Lower leg skin (tissue), 4 donors: ENCODE data around the gene CLDN2. TPM values are rescaled to one million over a fixed set of nuclear protein-coding genes. Genes with fewer than 3 reads are reported as not detected.
"Not testable (repeated sequence)": the region's sequence is repeated elsewhere in the genome, so short reads cannot be mapped to it uniquely, and the experiment has no call there.

ENCODE experiments used
- DNase-seq, 2 donors: peaks; one replicate each; pipeline ENCODE4 v3.0.0-alpha.2; 2019; ENCODE audit warnings: low spot score in 2 of 2
- H3K4me3 ChIP-seq: fragments of 200-600 bp; sonication (generic); 2 replicates; pipeline ENCODE4 v1.5.1; 2017; ENCODE audit warnings: mild to moderate bottlenecking, low read depth; ENCODE audit not compliant: poor library complexity, severe bottlenecking
- POLR2A ChIP-seq, 2 donors: fragments of 450-650 bp; IDR thresholded peaks; one replicate each; pipeline ENCODE4 v1.6.1; 2016 to 2017; ENCODE audit warnings: antibody characterized with exemption in 2 of 2, mild to moderate bottlenecking in 1 of 2, moderate library complexity in 1 of 2
- WGBS, 2 donors: methylation state at CpG; one replicate each; pipeline ENCODE4 v1.1.5; 2018; 5-methylcytosine and 5-hydroxymethylcytosine counted together
- intact Hi-C: fragments of 100-400 bp; cut with DNase I; formaldehyde crosslinking; loops from one replicate; pipeline ENCODE4 v1.15.0; 2023; ENCODE audit warnings: low total_unique reads
- total RNA-seq, 4 donors: library from RNA; depleted of rRNA; stranded (reverse); fragments of >200 nt; gene quantifications; one replicate each; pipeline ENCODE4 v1.1.0, GENCODE V29; 2016
- TF ChIP-seq, protein P1 (sequence below), 3 donors: fragments of 450-650 bp; IDR thresholded peaks; one replicate each; pipeline ENCODE4 v1.5.1; 2016; ENCODE audit warnings: antibody characterized with exemption in 3 of 3, mild to moderate bottlenecking in 3 of 3, moderate library complexity in 2 of 3

The CLDN2 gene, protein sequence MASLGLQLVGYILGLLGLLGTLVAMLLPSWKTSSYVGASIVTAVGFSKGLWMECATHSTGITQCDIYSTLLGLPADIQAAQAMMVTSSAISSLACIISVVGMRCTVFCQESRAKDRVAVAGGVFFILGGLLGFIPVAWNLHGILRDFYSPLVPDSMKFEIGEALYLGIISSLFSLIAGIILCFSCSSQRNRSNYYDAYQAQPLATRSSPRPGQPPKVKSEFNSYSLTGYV
- not detected for total RNA-seq

DNA sequence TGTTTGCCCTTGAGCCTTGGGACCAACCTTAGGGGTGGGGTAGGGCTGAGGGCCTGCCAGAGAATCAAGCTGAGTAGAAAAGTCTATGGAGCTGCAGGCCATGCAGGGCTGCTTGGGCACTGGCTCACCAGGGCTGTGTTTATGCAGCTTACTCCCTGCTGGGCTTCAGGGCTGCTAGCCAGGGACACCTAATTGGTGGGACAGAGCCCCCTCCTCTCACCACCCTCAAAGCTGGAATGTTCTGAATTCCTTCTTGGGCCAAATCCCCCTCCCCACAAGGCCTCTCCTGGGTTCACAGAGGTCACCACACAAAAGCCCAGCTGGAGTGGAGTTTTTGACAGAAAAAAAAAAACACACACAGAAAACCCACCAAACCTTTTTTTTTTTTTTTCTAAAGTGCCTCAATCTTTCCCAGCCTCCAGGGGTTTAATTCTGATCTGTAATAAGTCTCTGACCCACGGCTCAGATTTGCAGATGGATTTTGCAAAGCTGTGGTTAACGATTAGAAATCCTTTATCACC lies at the start of gene CLDN2:
TSS of gene CLDN2 (plus strand) at position 471 of the 521 bp plus-strand sequence. CDS start 7,827 bp downstream, outside the sequence.
- DNase-seq: no peak
- intact Hi-C loops: no loop called here
- no peak within 1 kb of the TSS for H3K4me3 ChIP-seq
- TF ChIP-seq, protein P1, sequence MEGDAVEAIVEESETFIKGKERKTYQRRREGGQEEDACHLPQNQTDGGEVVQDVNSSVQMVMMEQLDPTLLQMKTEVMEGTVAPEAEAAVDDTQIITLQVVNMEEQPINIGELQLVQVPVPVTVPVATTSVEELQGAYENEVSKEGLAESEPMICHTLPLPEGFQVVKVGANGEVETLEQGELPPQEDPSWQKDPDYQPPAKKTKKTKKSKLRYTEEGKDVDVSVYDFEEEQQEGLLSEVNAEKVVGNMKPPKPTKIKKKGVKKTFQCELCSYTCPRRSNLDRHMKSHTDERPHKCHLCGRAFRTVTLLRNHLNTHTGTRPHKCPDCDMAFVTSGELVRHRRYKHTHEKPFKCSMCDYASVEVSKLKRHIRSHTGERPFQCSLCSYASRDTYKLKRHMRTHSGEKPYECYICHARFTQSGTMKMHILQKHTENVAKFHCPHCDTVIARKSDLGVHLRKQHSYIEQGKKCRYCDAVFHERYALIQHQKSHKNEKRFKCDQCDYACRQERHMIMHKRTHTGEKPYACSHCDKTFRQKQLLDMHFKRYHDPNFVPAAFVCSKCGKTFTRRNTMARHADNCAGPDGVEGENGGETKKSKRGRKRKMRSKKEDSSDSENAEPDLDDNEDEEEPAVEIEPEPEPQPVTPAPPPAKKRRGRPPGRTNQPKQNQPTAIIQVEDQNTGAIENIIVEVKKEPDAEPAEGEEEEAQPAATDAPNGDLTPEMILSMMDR (IDR thresholded peaks at IDR 0.05): no peak
- TF ChIP-seq POLR2A (IDR thresholded peaks at IDR 0.05): no peak
- 54 to 67% methylated on average over 2 of the region's 2 CpGs for WGBS, 2 donors

DNA sequence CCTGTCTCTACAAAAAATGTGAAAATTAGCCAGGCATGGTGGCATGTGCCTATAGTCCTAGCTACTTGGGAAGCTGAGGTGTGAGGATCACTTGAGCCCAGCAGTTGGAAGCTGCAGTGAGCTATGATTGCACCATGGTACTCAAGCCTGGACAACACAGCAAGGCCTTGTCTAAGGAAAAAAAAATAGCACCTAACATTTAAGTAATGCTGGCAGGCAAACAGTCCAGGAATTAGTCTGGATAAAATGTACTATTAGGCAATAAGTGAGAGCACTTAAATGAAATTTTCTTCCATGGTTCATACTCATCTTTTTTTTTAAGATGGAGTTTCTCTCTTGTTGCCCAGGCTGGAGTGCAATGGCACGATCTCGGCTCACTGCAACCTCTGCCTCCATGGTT lies 47.4 kb upstream of the CLDN2 start:
- WGBS, 2 donors: 95 to 97% methylated on average over 2 of the region's 2 CpGs
- DNase-seq, H3K4me3 ChIP-seq, intact Hi-C loops: not testable (repeated sequence)

DNA sequence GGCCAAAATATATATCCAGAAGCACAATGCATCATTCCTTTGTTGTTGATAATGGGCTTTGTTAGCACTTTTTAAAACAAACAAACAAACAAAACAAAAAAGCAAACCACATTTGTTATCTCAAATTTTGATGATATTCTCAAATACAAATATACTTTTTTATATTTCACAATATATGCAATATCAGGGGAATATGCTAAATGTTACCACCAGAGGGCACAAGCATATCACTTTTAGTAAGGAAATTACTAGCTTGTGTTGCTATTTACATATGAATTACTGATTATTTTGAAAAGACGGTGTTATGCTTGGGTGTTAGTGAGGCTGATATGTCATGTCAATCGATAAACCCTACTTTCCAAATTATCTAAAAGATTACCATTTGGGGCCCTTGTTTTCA lies 46.1 kb upstream of the CLDN2 start:
- intact Hi-C loops: no loop called here
- DNase-seq: no peak
- no peak overlapping the region for H3K4me3 ChIP-seq
- 53 to 55% methylated on average over 2 of the region's 2 CpGs for WGBS, 2 donors
- TF ChIP-seq, protein P1 (IDR thresholded peaks at IDR 0.05): no peak
- TF ChIP-seq POLR2A (IDR thresholded peaks at IDR 0.05): no peak

DNA sequence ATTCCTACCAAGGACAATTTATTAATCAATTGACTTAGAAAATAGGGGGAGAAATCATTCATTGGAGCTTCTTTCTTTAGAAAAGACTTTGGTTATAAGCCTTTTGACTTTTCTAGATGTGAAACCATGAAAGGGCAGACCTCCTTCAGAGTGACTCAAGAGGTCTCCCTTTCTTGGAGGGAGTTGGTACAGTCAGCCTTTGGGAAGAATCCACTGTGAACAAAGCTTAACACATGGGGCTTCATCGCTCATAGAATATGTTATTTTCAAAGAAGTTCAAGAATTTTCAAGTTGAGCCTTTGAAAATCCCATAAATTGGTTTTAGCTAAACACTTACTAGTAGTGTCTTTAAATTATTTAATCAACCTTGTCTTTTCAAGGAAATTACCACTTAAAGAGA lies 45.1 kb upstream of the CLDN2 start:
- no peak overlapping the region for H3K4me3 ChIP-seq
- 86 to 94% methylated on average over 1 of the region's 1 CpG for WGBS, 2 donors
- TF ChIP-seq, protein P1 (IDR thresholded peaks at IDR 0.05): no peak
- no peak for TF ChIP-seq POLR2A (IDR thresholded peaks at IDR 0.05)
- intact Hi-C loops: no loop called here
- DNase-seq: no peak

DNA sequence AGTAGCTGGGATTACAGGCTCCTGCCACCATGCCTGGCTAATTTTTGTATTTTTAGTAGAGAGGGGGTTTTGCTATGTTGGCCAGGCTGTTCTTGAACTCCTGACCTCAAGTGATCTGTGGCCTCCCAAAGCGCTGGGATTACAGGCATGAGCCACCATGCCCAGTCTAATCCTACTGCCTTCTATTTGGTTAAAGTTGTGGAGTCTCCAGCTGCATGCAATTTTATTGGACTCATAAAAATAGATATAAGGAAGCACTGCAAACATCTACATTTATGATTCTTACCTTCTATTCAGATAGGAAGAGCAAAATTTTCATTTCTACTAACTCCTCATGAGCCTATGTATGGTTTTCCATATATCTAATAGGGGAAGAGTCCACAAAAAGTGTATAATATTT lies 30.7 kb upstream of the CLDN2 start:
- WGBS, 2 donors: 80 to 88% methylated on average over 1 of the region's 1 CpG
- no peak overlapping the region for H3K4me3 ChIP-seq
- no peak for DNase-seq
- TF ChIP-seq, protein P1 (IDR thresholded peaks at IDR 0.05): no peak
- TF ChIP-seq POLR2A (IDR thresholded peaks at IDR 0.05): no peak
- intact Hi-C loops: no loop called here

DNA sequence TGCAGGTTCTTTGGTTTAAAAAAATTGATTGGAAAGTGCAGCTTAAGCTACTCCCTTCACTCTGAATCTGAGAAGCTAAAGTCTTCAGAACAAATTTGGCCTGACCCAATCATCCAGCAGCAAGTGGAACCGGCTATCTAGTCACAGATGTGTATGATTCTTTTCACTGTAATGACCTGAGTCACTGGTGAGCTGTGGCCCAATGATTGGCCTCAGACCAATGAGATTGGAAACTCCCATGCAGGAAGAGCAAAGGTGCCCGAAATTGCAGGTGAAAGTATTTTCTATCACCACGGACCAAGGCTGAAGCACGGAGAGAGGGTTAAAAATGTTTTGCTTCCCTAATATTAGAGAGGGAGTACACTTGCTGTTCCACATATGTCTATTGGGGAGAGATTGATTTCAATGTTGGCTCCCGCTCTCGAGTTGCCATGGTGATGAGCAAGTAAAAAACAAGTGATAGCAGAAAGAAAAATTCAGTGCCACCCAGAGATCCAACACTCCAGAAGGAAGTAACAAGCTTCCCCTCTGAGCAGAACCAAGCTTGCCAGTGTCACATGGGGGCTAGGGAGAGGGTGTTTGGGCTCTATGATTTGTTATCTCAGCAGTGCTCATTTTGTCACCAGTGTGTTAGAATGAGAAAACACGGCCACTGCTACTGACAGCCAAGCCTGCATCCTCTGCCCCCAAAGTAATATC lies 28.3 kb upstream of the CLDN2 start:
- DNase-seq: no peak
- TF ChIP-seq, protein P1 (IDR thresholded peaks at IDR 0.05): no peak
- TF ChIP-seq POLR2A (IDR thresholded peaks at IDR 0.05): no peak
- 56 to 57% methylated on average over 6 to 7 of the region's 7 CpGs for WGBS, 2 donors
- H3K4me3 ChIP-seq: no peak overlapping the region
- intact Hi-C loops: no loop called here
